ENCODE measurements around the gene TNFSF11. TPM values are rescaled to one million over a fixed set of nuclear protein-coding genes. Genes with fewer than 3 reads are reported as not detected.

Gene TNFSF11
- total RNA-seq, 1 experiment from 2014 or later, result 3.5 TPM

DNA sequence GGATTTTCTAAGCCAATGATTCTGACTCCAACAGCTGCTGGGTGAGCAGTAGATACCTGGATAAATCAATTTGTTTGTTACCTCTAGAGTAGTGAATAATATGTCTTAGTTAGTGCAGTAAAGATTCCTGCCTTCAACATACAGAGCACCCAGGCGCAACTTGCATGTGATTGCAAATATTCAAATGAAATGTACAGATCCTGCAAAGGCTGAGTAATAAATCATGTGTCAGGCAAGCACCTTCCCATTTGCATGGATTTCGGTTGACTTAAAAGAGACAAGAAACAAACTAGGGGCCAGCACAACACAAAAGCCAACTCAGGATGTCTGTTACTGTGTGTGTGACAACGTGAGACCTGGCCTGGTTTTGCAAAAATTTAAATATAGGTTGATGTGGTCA lies 79.7 kb downstream of the TNFSF11 start:
- no peak overlapping the region for H3K23ac ChIP-seq (ENCODE audit: insufficient read length, low read depth, low read length)
- WGBS (ENCODE audit: extremely low coverage, insufficient read length, low lambda C conversion rate), result no CpG with 5 or more reads among the region's 3 CpGs
- H2AFZ ChIP-seq (ENCODE audit: low read length), result no peak overlapping the region
- no peaks in the 10 kb centered on the region for H3K79me1 ChIP-seq (ENCODE audit: insufficient read depth, low read depth, low read length, poor library complexity, severe bottlenecking)
- no peaks in the 10 kb centered on the region for H3K27me3 Mint-ChIP-seq (ENCODE audit: low read depth)
- H4K91ac ChIP-seq (ENCODE audit: insufficient read length, low read depth, low read length), result no peak overlapping the region
- no peak overlapping the region for H2AK5ac ChIP-seq (ENCODE audit: insufficient read length, low read length)
- no peak overlapping the region for H2BK15ac ChIP-seq (ENCODE audit: low read depth, low read length)
- no peak overlapping the region for H2BK12ac ChIP-seq (ENCODE audit: insufficient read length, low read depth, low read length)
- H4K8ac ChIP-seq (replicated peaks; ENCODE audit: insufficient read length, low read depth, low read length), result no peak overlapping the region
- no peaks in the 10 kb centered on the region for H3K36me3 Mint-ChIP-seq (ENCODE audit: insufficient read depth in 1 of 3, low read depth in 3 of 3)
- no peak overlapping the region for H3K27ac Mint-ChIP-seq
- H2BK20ac ChIP-seq (ENCODE audit: low read depth, low read length, poor library complexity, severe bottlenecking), result no peak overlapping the region
- H3K4ac ChIP-seq (ENCODE audit: low read depth, low read length), result no peak overlapping the region
- DNase-seq, result no peak
- H4K5ac ChIP-seq (ENCODE audit: insufficient read length, low read depth, low read length), result no peak overlapping the region
- no peaks in the 10 kb centered on the region for H3K9me3 Mint-ChIP-seq
- H3K56ac ChIP-seq (ENCODE audit: insufficient read length, low read depth, low read length), result no peak overlapping the region
- H3T11ph ChIP-seq (ENCODE audit: low read length), result no peak overlapping the region
- TF ChIP-seq, protein P1, sequence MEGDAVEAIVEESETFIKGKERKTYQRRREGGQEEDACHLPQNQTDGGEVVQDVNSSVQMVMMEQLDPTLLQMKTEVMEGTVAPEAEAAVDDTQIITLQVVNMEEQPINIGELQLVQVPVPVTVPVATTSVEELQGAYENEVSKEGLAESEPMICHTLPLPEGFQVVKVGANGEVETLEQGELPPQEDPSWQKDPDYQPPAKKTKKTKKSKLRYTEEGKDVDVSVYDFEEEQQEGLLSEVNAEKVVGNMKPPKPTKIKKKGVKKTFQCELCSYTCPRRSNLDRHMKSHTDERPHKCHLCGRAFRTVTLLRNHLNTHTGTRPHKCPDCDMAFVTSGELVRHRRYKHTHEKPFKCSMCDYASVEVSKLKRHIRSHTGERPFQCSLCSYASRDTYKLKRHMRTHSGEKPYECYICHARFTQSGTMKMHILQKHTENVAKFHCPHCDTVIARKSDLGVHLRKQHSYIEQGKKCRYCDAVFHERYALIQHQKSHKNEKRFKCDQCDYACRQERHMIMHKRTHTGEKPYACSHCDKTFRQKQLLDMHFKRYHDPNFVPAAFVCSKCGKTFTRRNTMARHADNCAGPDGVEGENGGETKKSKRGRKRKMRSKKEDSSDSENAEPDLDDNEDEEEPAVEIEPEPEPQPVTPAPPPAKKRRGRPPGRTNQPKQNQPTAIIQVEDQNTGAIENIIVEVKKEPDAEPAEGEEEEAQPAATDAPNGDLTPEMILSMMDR (conservative IDR thresholded peaks at IDR 0.05), result no peak
- no peak overlapping the region for H2BK120ac ChIP-seq (ENCODE audit: low read depth, low read length, poor library complexity, severe bottlenecking)
- H3K27ac ChIP-seq (ENCODE audit: insufficient read length, low read depth, low read length), result no peak overlapping the region
- no peak overlapping the region for H3K4me3 Mint-ChIP-seq
- H3K14ac ChIP-seq (ENCODE audit: insufficient read depth, low read length), result no peak overlapping the region
- H3K9me3 ChIP-seq (ENCODE audit: control insufficient read depth, low read depth, low read length), result no peaks in the 10 kb centered on the region
- H3K4me1 ChIP-seq (ENCODE audit: insufficient read depth, low read length), result peaks cover 9% of the 10 kb centered on the region
- no peaks in the 10 kb centered on the region for H4K20me1 ChIP-seq (ENCODE audit: control insufficient read depth, insufficient read depth, insufficient read length)
- H3K9ac ChIP-seq (ENCODE audit: extremely low read depth, insufficient read length, low read length), result no peak overlapping the region
- H3K27me3 ChIP-seq (ENCODE audit: insufficient read depth, low read length), result no peaks in the 10 kb centered on the region
- no peaks in the 10 kb centered on the region for H3K23me2 ChIP-seq (ENCODE audit: insufficient read length, low read depth, low read length, poor library complexity, severe bottlenecking)
- no peak overlapping the region for H2BK5ac ChIP-seq (ENCODE audit: insufficient read length, low read length)
- no peak overlapping the region for H3K18ac ChIP-seq (ENCODE audit: insufficient read length, low read depth, low read length)
- no peak overlapping the region for H3K4me2 ChIP-seq (ENCODE audit: insufficient read depth, insufficient read length, low read length)
- H3K4me1 Mint-ChIP-seq, result peaks cover 20 to 29% of the 10 kb centered on the region in 2 experiments
- H3K79me2 ChIP-seq (ENCODE audit: insufficient read depth, low read length), result no peaks in the 10 kb centered on the region
